Measurements from ENCODE around the gene NAA38. TPM values are rescaled to one million over a fixed set of nuclear protein-coding genes. Genes with fewer than 3 reads are reported as not detected.

The NAA38 gene
- total RNA-seq, 2 experiments from 2014 or later: 75.0 to 75.3 TPM

DNA sequence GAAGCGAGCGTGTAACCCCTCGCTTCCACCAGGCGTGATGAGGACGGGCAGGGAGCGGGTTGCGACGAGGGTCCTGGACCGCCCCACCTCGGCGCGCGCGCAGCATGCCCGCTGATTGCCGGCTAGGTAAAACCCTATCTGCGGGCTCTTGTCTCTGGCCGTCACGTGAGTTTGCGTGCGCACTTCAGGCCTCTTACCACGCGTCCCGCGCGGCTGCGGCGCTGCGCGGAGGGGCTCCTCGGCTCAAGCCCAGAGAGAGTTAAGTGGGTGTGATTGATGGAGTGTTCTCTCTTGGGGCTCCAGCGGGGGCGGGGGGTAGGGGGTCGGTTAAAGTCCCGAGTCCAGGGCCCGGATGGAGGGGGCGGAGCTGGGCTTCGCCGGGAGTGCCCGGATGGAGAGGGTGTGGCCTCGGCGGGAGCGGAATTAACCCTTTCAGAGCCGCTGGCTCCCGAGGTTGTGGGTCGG is 15.4 kb downstream of the NAA38 start:
- peak; percentile 84 for DNase-seq
- H3K27ac Mint-ChIP-seq: peak overlapping the region; percentile 99
- no peaks in the 10 kb centered on the region for H3K9me3 Mint-ChIP-seq
- intact Hi-C loops (cut with micrococcal nuclease): loop anchor here (1.0 to 10.0 kb wide), 17 partner anchors 9 to 605 kb away; partner anchors contain the start of genes ACAP1, ALOXE3, CTC1 and CTDNEP1
- H3K4me1 Mint-ChIP-seq (ENCODE audit: low read depth): peaks cover 55% of the 10 kb centered on the region
- CTCF ChIA-PET: interaction anchor here (0.8 to 2.3 kb wide), 4 partner anchors 9 to 148 kb away, joined by 3 to 9 read pairs (median 4); no protein-coding TSS in a partner anchor
- H3K36me3 Mint-ChIP-seq (ENCODE audit: low read depth): peaks cover 11% of the 10 kb centered on the region
- no peaks in the 10 kb centered on the region for H3K27me3 Mint-ChIP-seq (ENCODE audit: low read depth)
- peak overlapping the region; percentile 89 for H3K4me3 Mint-ChIP-seq

GRCh38 chr17:7841396-7841914 is 15.9 kb downstream of the NAA38 start:
- CTCF ChIA-PET: interaction anchor here (0.8 to 2.3 kb wide), 7 partner anchors 10 to 149 kb away, joined by 3 to 9 read pairs (median 4); partner anchors contain the start of gene NAA38
- Mint-ChIP-seq H3K4me3 (peak overlapping the region; percentile 89), H3K4me1 (ENCODE audit: low read depth) (peaks cover 55% of the 10 kb centered on the region), H3K27me3 (ENCODE audit: low read depth) (no peaks in the 10 kb centered on the region), H3K36me3 (ENCODE audit: low read depth) (peaks cover 9% of the 10 kb centered on the region), H3K9me3 (no peaks in the 10 kb centered on the region), H3K27ac (peak overlapping the region; percentile 99)
- peak; percentile 95 for DNase-seq
- intact Hi-C loops (cut with micrococcal nuclease): loop anchor here (5.0 to 10.0 kb wide), 8 partner anchors 224 to 604 kb away; partner anchors contain the start of genes ACAP1, CTDNEP1, EIF5A and ELP5

GRCh38 chr17:7840875-7841274 is 16.5 kb downstream of the NAA38 start:
- Mint-ChIP-seq H3K36me3 (ENCODE audit: low read depth) (peaks cover 7% of the 10 kb centered on the region), H3K4me1 (ENCODE audit: low read depth) (peaks cover 53% of the 10 kb centered on the region), H3K9me3 (no peaks in the 10 kb centered on the region), H3K27me3 (ENCODE audit: low read depth) (no peaks in the 10 kb centered on the region), H3K4me3 (peak overlapping the region; percentile 89), H3K27ac (peak overlapping the region; percentile 82)
- CTCF ChIA-PET: interaction anchor here (0.8 to 1.4 kb wide), 8 partner anchors 11 to 148 kb away, joined by 3 to 6 read pairs (median 4); partner anchors contain the start of gene NAA38
- intact Hi-C loops (cut with micrococcal nuclease): loop anchor here (5.0 to 10.0 kb wide), 8 partner anchors 224 to 604 kb away; partner anchors contain the start of genes ACAP1, CTDNEP1, EIF5A and ELP5
- DNase-seq: no peak

GRCh38 chr17:7840441-7840840 is 16.9 kb downstream of the NAA38 start:
- Mint-ChIP-seq H3K4me1 (ENCODE audit: low read depth) (peaks cover 50% of the 10 kb centered on the region), H3K27me3 (ENCODE audit: low read depth) (no peaks in the 10 kb centered on the region), H3K27ac (peak overlapping the region; percentile 82), H3K4me3 (peak overlapping the region; percentile 89), H3K36me3 (ENCODE audit: low read depth) (peaks cover 5% of the 10 kb centered on the region), H3K9me3 (no peaks in the 10 kb centered on the region)
- CTCF ChIA-PET: interaction anchor here (0.7 to 1.4 kb wide), 8 partner anchors 11 to 589 kb away, joined by 3 to 6 read pairs (median 4); partner anchors contain the start of genes CTDNEP1 and NAA38
- no peak for DNase-seq
- intact Hi-C loops (cut with micrococcal nuclease): loop anchor here (5.0 to 10.0 kb wide), 8 partner anchors 223 to 603 kb away; partner anchors contain the start of genes ACAP1, CTDNEP1, EIF5A and ELP5

DNA sequence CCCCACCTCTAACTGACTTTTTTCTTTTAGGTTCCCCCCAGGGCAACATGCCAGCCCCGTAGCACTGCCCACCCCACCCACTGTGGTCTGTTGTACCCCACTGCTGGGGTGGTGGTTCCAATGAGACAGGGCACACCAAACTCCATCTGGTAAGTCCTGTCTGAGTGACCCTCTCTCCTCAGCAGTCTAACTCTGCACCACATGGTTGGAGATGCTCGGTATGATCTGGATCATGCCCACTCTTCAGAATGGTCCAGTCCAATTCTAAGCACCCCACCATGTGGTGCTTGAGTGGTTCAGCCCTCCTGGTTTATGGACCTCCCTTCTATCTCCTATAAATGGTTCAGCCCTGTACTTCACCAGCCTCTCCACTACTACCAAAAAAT is 17.5 kb downstream of the NAA38 start:
- CTCF ChIA-PET: interaction anchor here (0.7 to 1.4 kb wide), 4 partner anchors 15 to 588 kb away, joined by 3 to 4 read pairs (median 4); partner anchors contain the start of gene CTDNEP1
- Mint-ChIP-seq H3K4me1 (ENCODE audit: low read depth) (peaks cover 50% of the 10 kb centered on the region), H3K36me3 (ENCODE audit: low read depth) (peaks cover 3% of the 10 kb centered on the region), H3K4me3 (peak overlapping the region; percentile 17), H3K9me3 (no peaks in the 10 kb centered on the region), H3K27ac (peak overlapping the region; percentile 82), H3K27me3 (ENCODE audit: low read depth) (no peaks in the 10 kb centered on the region)
- peak; percentile 48 for DNase-seq
- intact Hi-C loops (cut with micrococcal nuclease): loop anchor here (5.0 to 10.0 kb wide), 9 partner anchors 223 to 603 kb away; partner anchors contain the start of genes ACAP1, CTDNEP1, EIF5A and ELP5

GRCh38 chr17:7839190-7839875 is 18.0 kb downstream of the NAA38 start:
- Mint-ChIP-seq H3K27me3 (ENCODE audit: low read depth) (no peaks in the 10 kb centered on the region), H3K27ac (peak overlapping the region; percentile 88), H3K9me3 (no peaks in the 10 kb centered on the region), H3K4me3 (peak overlapping the region; percentile 59), H3K4me1 (ENCODE audit: low read depth) (peaks cover 50% of the 10 kb centered on the region), H3K36me3 (ENCODE audit: low read depth) (peaks cover 3% of the 10 kb centered on the region)
- intact Hi-C loops (cut with micrococcal nuclease): loop anchor here (10.0 kb wide), 1 partner anchor 445 kb away; the partner anchor contains the start of gene RANGRF
- DNase-seq: peak; percentile 23
- CTCF ChIA-PET: interaction anchor here (0.6 to 1.3 kb wide), 3 partner anchors 16 to 95 kb away, joined by 3 to 4 read pairs (median 3); no protein-coding TSS in a partner anchor

GRCh38 chr17:7838090-7839075 is 19.0 kb downstream of the NAA38 start:
- H3K4me3 Mint-ChIP-seq: peak overlapping the region; percentile 91
- DNase-seq: peak; percentile 58
- peak overlapping the region; percentile 88 for H3K27ac Mint-ChIP-seq
- no peaks in the 10 kb centered on the region for H3K9me3 Mint-ChIP-seq
- H3K27me3 Mint-ChIP-seq (ENCODE audit: low read depth): no peaks in the 10 kb centered on the region
- H3K4me1 Mint-ChIP-seq (ENCODE audit: low read depth): peaks cover 55% of the 10 kb centered on the region
- intact Hi-C loops (cut with micrococcal nuclease): loop anchor here (10.0 kb wide), 1 partner anchor 446 kb away; the partner anchor contains the start of gene RANGRF
- CTCF ChIA-PET: interaction anchor here (0.6 to 2.5 kb wide), 4 partner anchors 12 to 94 kb away, joined by 3 to 11 read pairs (median 3); partner anchors contain the start of gene NAA38
- peaks cover 3% of the 10 kb centered on the region for H3K36me3 Mint-ChIP-seq (ENCODE audit: low read depth)

GRCh38 chr17:7837408-7838088 is 19.8 kb downstream of the NAA38 start:
- Mint-ChIP-seq H3K27ac (peak overlapping the region; percentile 88), H3K27me3 (ENCODE audit: low read depth) (no peaks in the 10 kb centered on the region), H3K36me3 (ENCODE audit: low read depth) (peaks cover 3% of the 10 kb centered on the region), H3K9me3 (no peaks in the 10 kb centered on the region), H3K4me1 (ENCODE audit: low read depth) (peaks cover 58% of the 10 kb centered on the region), H3K4me3 (peak overlapping the region; percentile 91)
- CTCF ChIA-PET: interaction anchor here (0.7 to 2.5 kb wide), 6 partner anchors 13 to 152 kb away, joined by 3 to 11 read pairs (median 3); partner anchors contain the start of genes NAA38 and WRAP53
- DNase-seq: peak; percentile 34
- intact Hi-C loops (cut with micrococcal nuclease): loop anchor here (10.0 kb wide), 1 partner anchor 447 kb away; the partner anchor contains the start of gene RANGRF

DNA sequence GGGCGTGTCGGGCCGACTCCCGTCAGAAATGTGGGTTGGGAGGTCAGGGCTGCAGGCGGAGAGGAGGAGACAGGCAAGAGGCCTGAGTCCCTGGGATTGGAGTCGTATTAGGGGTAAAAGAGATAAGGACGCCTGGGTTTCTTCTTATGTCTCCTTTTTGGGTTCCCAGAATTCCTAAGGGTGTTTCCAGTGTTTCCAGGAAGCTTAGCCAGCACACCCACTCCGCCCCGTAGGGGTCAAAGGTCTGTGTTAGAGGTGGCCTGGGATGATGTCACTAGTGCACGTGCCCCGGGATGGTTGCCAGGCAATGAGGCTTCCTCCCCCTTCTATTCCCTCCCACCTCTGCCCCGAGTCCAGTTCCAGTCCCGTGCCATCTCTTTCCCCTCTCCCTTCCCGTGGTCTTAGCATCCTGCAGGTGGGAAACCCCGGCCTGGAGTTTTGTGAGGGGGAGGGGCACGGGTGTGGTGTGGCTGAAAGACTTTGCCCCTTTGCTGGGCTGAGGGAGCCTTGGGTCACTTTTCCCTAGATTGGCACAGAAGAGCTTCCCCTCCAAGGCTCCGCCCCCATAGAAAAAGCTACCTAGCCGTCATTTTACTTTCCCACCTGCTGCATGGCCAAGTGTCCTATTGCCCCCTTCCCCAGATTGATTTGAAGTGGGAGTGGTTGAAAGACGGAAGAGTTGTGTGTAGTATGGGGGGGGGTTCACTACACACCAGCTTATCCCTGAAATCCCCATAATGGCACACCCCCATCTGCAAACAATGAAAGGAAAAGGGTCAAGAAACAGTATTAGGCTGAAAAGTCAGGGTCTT is 20.6 kb downstream of the NAA38 start:
- Mint-ChIP-seq H3K27me3 (ENCODE audit: low read depth) (no peaks in the 10 kb centered on the region), H3K4me1 (ENCODE audit: low read depth) (peaks cover 58% of the 10 kb centered on the region), H3K9me3 (no peaks in the 10 kb centered on the region), H3K27ac (peak overlapping the region; percentile 88), H3K36me3 (ENCODE audit: low read depth) (peaks cover 3% of the 10 kb centered on the region), H3K4me3 (peak overlapping the region; percentile 91)
- intact Hi-C loops (cut with micrococcal nuclease): loop anchor here (10.0 kb wide), 1 partner anchor 448 kb away; the partner anchor contains the start of gene RANGRF
- peak; percentile 80 for DNase-seq
- CTCF ChIA-PET: interaction anchor here (0.7 to 2.5 kb wide), 4 partner anchors 14 to 153 kb away, joined by 3 to 11 read pairs (median 4); partner anchors contain the start of gene WRAP53
